Ascending aorta (tissue), 2 donors: Measurements from ENCODE around the gene ABLIM2. TPM values are rescaled to one million over a fixed set of nuclear protein-coding genes. Genes with fewer than 3 reads are reported as not detected.

Experiments used
- DNase-seq, 2 donors: peaks; one replicate each; pipeline ENCODE4 v3.0.0-alpha.2; 2019; ENCODE audit warnings: low spot score in 2 of 2
- H3K27ac ChIP-seq, 2 donors: fragments of 200-600 bp; sonication (generic); one replicate each; pipeline ENCODE4 v1.5.1; 2016 to 2017; ENCODE audit warnings: mild to moderate bottlenecking in 1 of 2
- H3K27me3 ChIP-seq: fragments of 200-600 bp; sonication (generic); one replicate; pipeline ENCODE4 v1.5.1; 2017
- H3K36me3 ChIP-seq, 2 donors: fragments of 200-600 bp; sonication (generic); one replicate each; pipeline ENCODE4 v1.5.1; 2016
- H3K4me1 ChIP-seq, 2 donors: fragments of 200-600 bp; sonication (generic); one replicate each; pipeline ENCODE4 v1.5.1; 2016 to 2017; ENCODE audit warnings: mild to moderate bottlenecking in 1 of 2
- H3K4me3 ChIP-seq, 2 donors: fragments of 200-600 bp; sonication (generic); one replicate each; pipeline ENCODE4 v1.5.1; 2016 to 2017; ENCODE audit warnings: mild to moderate bottlenecking in 1 of 2
- H3K9me3 ChIP-seq, 2 donors: fragments of 200-600 bp; sonication (generic); one replicate each; pipeline ENCODE4 v1.5.1; 2016
- intact Hi-C: fragments of 100-400 bp; cut with DNase I; formaldehyde crosslinking; loops from one replicate; pipeline ENCODE4 v1.15.1; 2023
- total RNA-seq: library from RNA; depleted of rRNA; stranded (reverse); fragments of >200 nt; gene quantifications from one replicate; pipeline ENCODE4 v1.1.0, GENCODE V29; 2016
- TF ChIP-seq, protein P1 (sequence below), 3 experiments: fragments of 200-600 bp in 2 of 3; fragments of 450-650 bp in 1 of 3; sonication (generic) in 2 of 3; IDR thresholded peaks; one replicate each; pipeline ENCODE4 v1.5.1; 2016 to 2019; ENCODE audit warnings: antibody characterized with exemption in 3 of 3, mild to moderate bottlenecking in 1 of 3, moderate library complexity in 1 of 3

The ABLIM2 gene
- total RNA-seq, 1 donor from 2014 or later: 30.8 TPM

DNA sequence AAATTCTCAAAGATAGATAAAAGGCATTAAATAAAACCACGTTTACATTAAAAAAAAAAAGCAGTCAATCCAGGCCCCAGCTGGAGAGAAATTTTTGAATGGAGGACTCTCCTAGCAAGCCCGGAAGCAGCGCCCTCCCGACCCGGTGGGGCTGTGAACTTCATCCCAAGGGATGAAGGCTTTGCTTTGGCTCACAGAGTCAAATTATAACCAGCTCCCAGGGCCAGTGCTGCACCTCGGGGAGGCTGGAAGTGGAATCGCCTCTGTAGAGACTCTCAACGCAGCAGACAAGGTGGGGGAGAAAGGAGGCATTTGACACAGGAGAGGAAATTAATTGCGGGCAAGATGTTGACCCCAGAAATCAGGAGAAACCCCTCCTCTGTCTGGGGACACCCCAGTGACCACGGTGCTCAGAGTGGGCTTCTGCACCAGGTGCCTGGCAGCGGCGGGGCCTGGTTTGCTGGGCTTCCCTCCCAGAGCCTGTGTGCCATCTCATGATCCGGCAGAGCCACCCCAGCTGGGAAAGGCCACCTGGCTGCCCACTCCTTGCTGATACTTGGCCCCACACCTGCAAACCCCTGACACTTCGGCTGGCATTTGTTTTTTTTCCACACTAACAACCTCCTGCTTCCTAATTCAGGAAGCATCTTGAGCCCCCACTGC is 71.7 kb downstream of the ABLIM2 start:
- TF ChIP-seq, protein P1, sequence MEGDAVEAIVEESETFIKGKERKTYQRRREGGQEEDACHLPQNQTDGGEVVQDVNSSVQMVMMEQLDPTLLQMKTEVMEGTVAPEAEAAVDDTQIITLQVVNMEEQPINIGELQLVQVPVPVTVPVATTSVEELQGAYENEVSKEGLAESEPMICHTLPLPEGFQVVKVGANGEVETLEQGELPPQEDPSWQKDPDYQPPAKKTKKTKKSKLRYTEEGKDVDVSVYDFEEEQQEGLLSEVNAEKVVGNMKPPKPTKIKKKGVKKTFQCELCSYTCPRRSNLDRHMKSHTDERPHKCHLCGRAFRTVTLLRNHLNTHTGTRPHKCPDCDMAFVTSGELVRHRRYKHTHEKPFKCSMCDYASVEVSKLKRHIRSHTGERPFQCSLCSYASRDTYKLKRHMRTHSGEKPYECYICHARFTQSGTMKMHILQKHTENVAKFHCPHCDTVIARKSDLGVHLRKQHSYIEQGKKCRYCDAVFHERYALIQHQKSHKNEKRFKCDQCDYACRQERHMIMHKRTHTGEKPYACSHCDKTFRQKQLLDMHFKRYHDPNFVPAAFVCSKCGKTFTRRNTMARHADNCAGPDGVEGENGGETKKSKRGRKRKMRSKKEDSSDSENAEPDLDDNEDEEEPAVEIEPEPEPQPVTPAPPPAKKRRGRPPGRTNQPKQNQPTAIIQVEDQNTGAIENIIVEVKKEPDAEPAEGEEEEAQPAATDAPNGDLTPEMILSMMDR (IDR thresholded peaks at IDR 0.05): no peak
- no peak overlapping the region for H3K27ac ChIP-seq
- DNase-seq: no peak
- H3K9me3 ChIP-seq: no peaks in the 10 kb centered on the region
- H3K4me3 ChIP-seq: no peak overlapping the region
- H3K4me1 ChIP-seq: no peaks in the 10 kb centered on the region
- no peaks in the 10 kb centered on the region for H3K27me3 ChIP-seq
- H3K36me3 ChIP-seq: no peaks in the 10 kb centered on the region
- intact Hi-C loops: no loop called here

DNA sequence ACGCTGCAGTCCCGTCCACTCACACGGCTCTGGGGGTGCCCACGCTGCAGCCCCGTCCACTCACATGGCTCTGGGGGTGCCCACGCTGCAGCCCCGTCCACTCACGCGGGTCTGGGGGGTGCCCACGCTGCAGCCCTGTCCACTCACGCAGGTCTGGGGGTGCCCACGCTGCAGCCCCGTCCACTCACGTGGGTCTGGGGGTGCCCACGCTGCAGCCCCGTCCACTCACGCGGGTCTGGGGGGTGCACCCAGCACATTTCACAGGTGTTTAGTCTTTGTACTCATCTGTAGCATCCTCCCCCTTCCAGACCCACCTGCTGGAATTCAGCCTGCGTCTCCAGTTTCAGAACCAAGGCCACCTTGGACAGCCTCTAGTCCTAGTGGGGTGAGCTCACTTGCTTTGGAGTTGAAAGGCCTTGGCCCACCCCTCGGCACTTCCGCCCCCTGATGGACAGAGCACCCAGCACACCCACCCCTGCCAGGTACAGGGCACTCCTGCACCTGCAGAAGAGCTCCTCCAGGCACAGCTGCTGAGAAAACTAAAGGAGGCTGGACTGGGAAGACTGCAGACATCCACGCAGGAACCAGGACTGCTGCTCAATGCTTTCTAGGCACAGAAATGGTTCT is 73.0 kb downstream of the ABLIM2 start:
- DNase-seq: no peak
- Histone ChIP-seq H3K36me3 (no peaks in the 10 kb centered on the region), H3K4me3 (no peak overlapping the region), H3K9me3 (no peaks in the 10 kb centered on the region), H3K4me1 (no peaks in the 10 kb centered on the region), H3K27me3 (no peaks in the 10 kb centered on the region), H3K27ac (no peak overlapping the region)
- TF ChIP-seq, protein P1 (IDR thresholded peaks at IDR 0.05): no peak
- intact Hi-C loops: no loop called here

DNA sequence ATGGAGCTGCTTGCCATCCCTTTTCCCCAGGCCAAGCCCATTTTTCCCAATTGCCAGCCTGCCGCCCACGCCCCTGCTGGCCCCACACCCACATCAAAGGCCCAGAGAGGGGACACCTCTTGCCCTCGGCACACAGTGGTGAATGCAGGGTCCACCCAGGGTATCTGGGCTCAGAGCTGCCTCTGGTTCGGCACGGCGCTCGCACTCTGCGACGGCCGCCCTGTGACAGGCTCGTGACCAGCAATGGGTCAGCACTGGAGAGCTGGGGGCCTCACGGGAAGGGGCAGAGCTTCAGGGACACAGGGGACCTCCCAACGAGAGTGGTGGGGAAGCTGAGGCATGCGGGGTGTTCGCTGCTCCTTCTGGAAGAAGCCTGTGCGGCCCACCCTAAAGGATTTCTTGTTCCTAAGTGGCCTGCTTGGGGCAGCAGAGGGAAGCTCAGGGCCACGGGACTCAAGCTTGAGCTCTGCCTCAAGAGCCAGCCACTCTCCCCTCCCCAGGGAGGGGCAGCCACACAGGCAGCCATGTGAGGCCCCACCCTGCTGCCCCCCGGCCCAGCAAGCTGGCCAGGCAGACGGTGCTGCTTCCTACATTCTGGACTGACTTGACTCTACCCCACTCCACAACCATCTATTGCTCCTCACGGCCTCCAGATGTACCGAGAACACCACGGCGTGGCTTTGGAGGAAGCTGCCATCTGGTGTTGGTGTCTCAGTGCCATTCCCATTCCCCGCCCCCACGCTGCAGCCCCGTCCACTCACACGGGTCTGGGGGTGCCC is 73.7 kb downstream of the ABLIM2 start:
- TF ChIP-seq, protein P1 (IDR thresholded peaks at IDR 0.05): no peak
- Histone ChIP-seq H3K9me3 (no peaks in the 10 kb centered on the region), H3K27ac (no peak overlapping the region), H3K36me3 (no peaks in the 10 kb centered on the region), H3K4me1 (no peaks in the 10 kb centered on the region), H3K4me3 (no peak overlapping the region), H3K27me3 (no peaks in the 10 kb centered on the region)
- DNase-seq: no peak
- intact Hi-C loops: no loop called here

DNA sequence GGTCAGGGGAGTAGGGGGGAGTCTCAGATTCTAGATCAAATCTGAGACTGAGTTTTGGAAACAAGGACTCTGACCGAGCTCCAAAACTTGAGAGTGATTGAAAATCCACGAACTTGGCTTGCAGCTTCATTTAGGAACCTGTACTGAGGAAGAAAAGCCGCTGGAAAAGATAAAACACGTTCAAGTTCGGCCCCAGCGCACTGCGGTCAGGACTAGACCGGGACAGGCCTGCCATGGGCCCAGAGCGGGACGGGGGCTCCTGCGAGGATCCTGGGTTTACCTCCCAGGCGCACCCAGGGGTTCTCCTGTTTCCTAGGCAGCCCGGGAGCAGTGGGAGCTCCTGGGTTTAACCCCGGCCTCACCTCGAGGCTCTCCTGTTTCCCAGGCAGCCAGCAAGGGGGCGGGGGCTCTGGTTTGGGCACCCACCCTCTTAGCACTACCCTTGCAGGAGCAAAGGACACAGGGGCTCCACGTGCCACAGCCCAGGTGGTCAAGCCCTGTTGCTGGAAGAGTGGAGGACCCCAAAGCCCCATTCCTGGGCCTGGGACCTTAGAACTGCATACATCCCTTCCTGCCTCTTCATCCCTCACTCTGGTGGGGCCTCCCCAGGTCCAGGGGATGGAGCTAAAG is 74.5 kb downstream of the ABLIM2 start:
- no peaks in the 10 kb centered on the region for H3K27me3 ChIP-seq
- no peaks in the 10 kb centered on the region for H3K9me3 ChIP-seq
- H3K4me1 ChIP-seq: no peaks in the 10 kb centered on the region
- intact Hi-C loops: no loop called here
- no peak overlapping the region for H3K27ac ChIP-seq
- TF ChIP-seq, protein P1 (IDR thresholded peaks at IDR 0.05): no peak
- no peak for DNase-seq
- H3K4me3 ChIP-seq: no peak overlapping the region
- no peaks in the 10 kb centered on the region for H3K36me3 ChIP-seq

DNA sequence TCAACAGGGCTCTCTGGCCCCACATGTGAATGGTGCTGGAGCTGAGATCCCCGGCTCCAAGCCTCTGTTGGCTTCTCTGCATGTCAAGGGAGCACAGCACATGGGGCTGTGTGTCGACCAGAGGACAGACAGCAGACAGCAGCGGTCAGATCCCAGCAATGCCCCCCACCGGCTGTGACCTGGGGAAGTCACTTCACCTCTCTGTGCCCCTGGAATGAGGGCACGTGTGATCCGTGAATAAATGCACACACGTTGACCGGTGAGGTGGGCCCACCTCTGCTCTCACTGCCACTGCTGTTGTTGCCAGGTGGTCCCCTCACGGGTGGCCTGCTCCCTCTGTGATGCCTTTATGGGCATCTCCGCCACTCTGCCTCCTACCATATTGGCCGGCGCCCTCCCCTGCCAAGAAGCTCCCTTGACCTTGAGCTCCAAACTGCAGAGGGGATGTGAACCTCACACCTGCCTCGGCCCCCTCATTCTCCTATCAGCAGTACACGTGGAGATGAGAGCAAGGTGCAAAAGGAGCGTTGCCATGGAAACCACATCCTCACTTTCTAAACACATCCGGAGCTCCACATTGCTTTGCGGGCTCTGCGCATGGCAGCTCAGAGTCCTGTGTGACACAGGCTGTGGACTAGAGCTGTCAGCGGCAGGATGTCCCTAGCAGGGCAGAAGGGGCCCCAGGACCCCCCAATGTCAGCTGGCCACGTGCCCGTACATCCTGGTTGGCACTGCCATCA is 75.4 kb downstream of the ABLIM2 start:
- TF ChIP-seq, protein P1 (IDR thresholded peaks at IDR 0.05): no peak
- no peak for DNase-seq
- intact Hi-C loops: no loop called here
- H3K9me3 ChIP-seq: no peaks in the 10 kb centered on the region
- H3K4me3 ChIP-seq: no peak overlapping the region
- H3K27ac ChIP-seq: no peak overlapping the region
- H3K36me3 ChIP-seq: no peaks in the 10 kb centered on the region
- H3K27me3 ChIP-seq: no peaks in the 10 kb centered on the region
- H3K4me1 ChIP-seq: no peaks in the 10 kb centered on the region
